ENCODE measurements around the gene VPS52. TPM values are rescaled to one million over a fixed set of nuclear protein-coding genes. Genes with fewer than 3 reads are reported as not detected.

VPS52 gene
- total and polyA plus RNA-seq, 9 of the 15 experiments (the other 6 are each of a cell fraction or from before 2014, with no cell fraction given): 24.4 to 103 (median 40.2) TPM

DNA sequence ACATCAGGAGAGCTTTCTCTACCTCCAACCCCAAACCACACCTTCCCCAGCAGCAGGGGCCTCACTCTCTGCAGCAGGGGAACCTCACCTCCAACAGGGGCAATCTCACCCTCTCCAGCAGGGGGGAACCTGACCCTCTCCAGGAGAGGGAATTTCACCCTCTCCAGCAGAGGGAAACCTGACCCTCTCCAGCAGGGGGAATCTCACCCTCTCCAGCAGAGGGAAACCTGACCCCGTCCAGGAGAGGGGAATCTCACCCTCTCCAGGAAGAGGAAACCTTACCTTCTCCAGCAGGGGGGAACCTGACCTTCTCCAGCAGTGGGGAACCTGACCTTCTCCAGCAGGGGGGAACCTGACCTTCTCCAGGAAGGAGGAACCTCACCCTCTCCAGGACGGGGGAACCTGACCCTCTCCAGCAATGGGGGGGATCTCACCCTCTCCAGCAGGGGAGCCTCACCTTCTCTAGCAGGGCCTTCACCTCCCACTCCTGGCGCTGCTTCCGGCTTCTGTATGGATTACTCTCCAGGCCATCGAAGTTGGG is 8.4 kb upstream of the VPS52 start (continued):
- TF ChIP-seq, protein P1, sequence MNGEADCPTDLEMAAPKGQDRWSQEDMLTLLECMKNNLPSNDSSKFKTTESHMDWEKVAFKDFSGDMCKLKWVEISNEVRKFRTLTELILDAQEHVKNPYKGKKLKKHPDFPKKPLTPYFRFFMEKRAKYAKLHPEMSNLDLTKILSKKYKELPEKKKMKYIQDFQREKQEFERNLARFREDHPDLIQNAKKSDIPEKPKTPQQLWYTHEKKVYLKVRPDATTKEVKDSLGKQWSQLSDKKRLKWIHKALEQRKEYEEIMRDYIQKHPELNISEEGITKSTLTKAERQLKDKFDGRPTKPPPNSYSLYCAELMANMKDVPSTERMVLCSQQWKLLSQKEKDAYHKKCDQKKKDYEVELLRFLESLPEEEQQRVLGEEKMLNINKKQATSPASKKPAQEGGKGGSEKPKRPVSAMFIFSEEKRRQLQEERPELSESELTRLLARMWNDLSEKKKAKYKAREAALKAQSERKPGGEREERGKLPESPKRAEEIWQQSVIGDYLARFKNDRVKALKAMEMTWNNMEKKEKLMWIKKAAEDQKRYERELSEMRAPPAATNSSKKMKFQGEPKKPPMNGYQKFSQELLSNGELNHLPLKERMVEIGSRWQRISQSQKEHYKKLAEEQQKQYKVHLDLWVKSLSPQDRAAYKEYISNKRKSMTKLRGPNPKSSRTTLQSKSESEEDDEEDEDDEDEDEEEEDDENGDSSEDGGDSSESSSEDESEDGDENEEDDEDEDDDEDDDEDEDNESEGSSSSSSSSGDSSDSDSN (IDR thresholded peaks at IDR 0.05; ENCODE audit: borderline replicate concordance in 1 of 2, low read depth in 2 of 2, low read length in 2 of 2): no peak
- 0 out of 2 replicates have a peak, but pooled peaks have one; percentile 48 for TF ChIP-seq RNF2 (IDR thresholded peaks at IDR 0.05)
- no peak for TF ChIP-seq ELK3 (CRISPR knock-in tag; IDR thresholded peaks at IDR 0.05)
- no peak for TF ChIP-seq CSDE1 (IDR thresholded peaks at IDR 0.05)
- TF ChIP-seq, protein P2, sequence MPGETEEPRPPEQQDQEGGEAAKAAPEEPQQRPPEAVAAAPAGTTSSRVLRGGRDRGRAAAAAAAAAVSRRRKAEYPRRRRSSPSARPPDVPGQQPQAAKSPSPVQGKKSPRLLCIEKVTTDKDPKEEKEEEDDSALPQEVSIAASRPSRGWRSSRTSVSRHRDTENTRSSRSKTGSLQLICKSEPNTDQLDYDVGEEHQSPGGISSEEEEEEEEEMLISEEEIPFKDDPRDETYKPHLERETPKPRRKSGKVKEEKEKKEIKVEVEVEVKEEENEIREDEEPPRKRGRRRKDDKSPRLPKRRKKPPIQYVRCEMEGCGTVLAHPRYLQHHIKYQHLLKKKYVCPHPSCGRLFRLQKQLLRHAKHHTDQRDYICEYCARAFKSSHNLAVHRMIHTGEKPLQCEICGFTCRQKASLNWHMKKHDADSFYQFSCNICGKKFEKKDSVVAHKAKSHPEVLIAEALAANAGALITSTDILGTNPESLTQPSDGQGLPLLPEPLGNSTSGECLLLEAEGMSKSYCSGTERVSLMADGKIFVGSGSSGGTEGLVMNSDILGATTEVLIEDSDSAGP (CRISPR knock-in tag; IDR thresholded peaks at IDR 0.05): no peak
- no peak for TF ChIP-seq HNRNPUL1 (IDR thresholded peaks at IDR 0.05; ENCODE audit: low read length)
- no peak for TF ChIP-seq ZNF76 (CRISPR knock-in tag; IDR thresholded peaks at IDR 0.05; ENCODE audit: borderline replicate concordance)
- TF ChIP-seq ZFPM2 (CRISPR knock-in tag; IDR thresholded peaks at IDR 0.05): no peak
- no peak for TF ChIP-seq HNRNPLL (IDR thresholded peaks at IDR 0.05; ENCODE audit: low read depth, low read length, poor library complexity, severe bottlenecking)
- no peak for TF ChIP-seq BMI1 (IDR thresholded peaks at IDR 0.05; ENCODE audit: low read length)
- peak; percentile 50 for TF ChIP-seq EP400 (IDR thresholded peaks at IDR 0.05)
- no peak for TF ChIP-seq SMAD3 (CRISPR knock-in tag; conservative IDR thresholded peaks at IDR 0.05)
- TF ChIP-seq ZZZ3 (IDR thresholded peaks at IDR 0.05): no peak
- TF ChIP-seq ZNF184 (CRISPR knock-in tag; IDR thresholded peaks at IDR 0.05): no peak
- TF ChIP-seq ZNF764 (CRISPR knock-in tag; IDR thresholded peaks at IDR 0.05; ENCODE audit: low read depth): no peak
- TF ChIP-seq, protein P3, sequence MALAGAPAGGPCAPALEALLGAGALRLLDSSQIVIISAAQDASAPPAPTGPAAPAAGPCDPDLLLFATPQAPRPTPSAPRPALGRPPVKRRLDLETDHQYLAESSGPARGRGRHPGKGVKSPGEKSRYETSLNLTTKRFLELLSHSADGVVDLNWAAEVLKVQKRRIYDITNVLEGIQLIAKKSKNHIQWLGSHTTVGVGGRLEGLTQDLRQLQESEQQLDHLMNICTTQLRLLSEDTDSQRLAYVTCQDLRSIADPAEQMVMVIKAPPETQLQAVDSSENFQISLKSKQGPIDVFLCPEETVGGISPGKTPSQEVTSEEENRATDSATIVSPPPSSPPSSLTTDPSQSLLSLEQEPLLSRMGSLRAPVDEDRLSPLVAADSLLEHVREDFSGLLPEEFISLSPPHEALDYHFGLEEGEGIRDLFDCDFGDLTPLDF (CRISPR knock-in tag; IDR thresholded peaks at IDR 0.05): 0 out of 2 replicates have a peak, but pooled peaks have one; percentile 39
- 0 out of 2 replicates have a peak, but pooled peaks have one; percentile 30 for TF ChIP-seq PHF21A (IDR thresholded peaks at IDR 0.05; ENCODE audit: borderline replicate concordance, low read depth)
- peak; percentile 55 for TF ChIP-seq NR2C2 (CRISPR knock-in tag; IDR thresholded peaks at IDR 0.05)
- peak; percentile 80; the same call in 1 of the 2 replicates for TF ChIP-seq NR2C2 (tag; IDR thresholded peaks at IDR 0.05)
- no peak for TF ChIP-seq BCOR (IDR thresholded peaks at IDR 0.05)
- no peak for TF ChIP-seq SRSF3 (IDR thresholded peaks at IDR 0.05; ENCODE audit: insufficient read depth, low read length)
- TF ChIP-seq FOXA1 (IDR thresholded peaks at IDR 0.05; ENCODE audit: borderline replicate concordance): no peak
- TF ChIP-seq ZBTB8A (IDR thresholded peaks at IDR 0.05; ENCODE audit: partially characterized antibody): no peak
- no peak for TF ChIP-seq SNAPC5 (CRISPR knock-in tag; IDR thresholded peaks at IDR 0.05)
- TF ChIP-seq RBM39 (optimal IDR thresholded peaks at IDR 0.05; ENCODE audit: low read depth, low read length): no peak
